Fibroblast of the conjunctiva (primary cell): ENCODE data around the gene CHIT1.
A peak's percentile ranks its signal among the peaks of the same experiment; 100 is the strongest.
"Not testable (repeated sequence)": the region's sequence is repeated elsewhere in the genome, so short reads cannot be mapped to it uniquely, and the experiment has no call there.

ENCODE experiments used
- DNase-seq: peaks from one replicate; pipeline ENCODE4 v3.0.0-alpha.2; 2010; ENCODE audit warnings: low read depth

CHIT1 gene

GRCh38 chr1:203229471-203230135 is at the start of gene CHIT1:
CHIT1 (minus strand) TSS chr1:203229673; CDS start chr1:203229636, 37 bp downstream.
- no peak for DNase-seq

GRCh38 chr1:203278885-203279406 is 49.5 kb upstream of the CHIT1 start:
- no peak for DNase-seq

DNA sequence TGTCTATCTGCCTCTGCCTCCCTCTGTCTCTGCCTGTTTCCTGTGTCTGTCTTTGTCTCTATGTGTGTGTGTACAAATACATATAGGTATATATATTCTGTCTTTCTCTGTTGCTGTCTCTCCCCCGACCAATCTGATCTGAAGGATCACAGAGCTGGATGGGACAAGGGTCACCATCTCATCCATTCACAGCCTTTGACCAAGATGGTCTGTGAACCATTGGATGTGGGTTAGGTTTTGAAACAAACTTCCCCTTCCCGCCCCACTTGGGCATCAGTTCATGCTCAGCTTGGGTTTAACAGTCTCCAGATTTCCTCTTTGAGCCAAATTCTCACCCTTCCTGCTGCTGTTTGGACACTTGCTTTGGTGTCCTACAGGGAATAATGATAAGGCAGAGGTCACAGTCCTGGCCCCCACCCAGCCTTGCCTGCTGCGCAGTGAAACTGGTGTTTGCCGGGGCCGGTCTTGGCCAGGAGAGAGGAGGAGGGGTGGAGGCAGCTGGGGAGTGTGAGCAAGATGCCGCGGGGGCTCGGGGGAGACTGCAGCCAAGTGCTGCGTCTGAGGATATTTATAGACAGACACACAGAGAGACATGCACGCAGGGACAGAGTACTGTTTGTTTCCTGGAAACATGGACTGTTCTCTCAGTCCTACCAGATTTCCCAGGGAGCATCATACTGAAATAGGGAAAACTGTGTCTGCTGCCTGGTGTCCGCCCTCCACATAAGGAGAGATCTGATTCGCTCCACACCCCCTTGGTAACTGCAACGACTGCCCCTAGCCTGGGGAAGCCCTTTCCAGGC is 48.8 kb upstream of the CHIT1 start:
- peak; percentile 42 for DNase-seq

- DNase-seq: no peak
Observed at GRCh38 chr1:203276916-203277545, 47.6 kb upstream of the CHIT1 start.

DNA sequence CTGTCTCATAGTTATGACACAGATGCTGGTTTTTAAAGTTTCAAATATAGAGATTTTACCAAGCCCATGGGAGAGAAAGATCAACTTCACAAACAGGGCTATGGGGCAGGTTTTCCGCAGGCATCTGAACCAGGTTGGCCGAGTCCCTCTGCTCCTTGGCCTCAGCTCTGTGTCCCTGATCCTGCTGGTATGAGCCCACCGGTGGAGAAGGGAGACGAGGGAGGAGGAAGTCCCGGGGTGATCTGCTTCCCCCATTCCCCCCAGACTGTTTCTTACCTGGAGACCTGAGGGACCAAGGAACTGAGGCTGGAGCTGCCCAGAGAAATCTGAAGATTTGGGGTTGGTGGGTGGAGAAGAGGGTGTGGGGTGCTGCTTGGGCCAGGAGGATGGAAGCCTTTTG is 46.9 kb upstream of the CHIT1 start:
- no peak for DNase-seq

- no peak for DNase-seq
Observed at GRCh38 chr1:203275656-203276272, 46.3 kb upstream of the CHIT1 start.

- DNase-seq: no peak
Observed at GRCh38 chr1:203274603-203275381, 45.3 kb upstream of the CHIT1 start.

GRCh38 chr1:203273869-203274602 is 44.6 kb upstream of the CHIT1 start:
- DNase-seq: no peak

GRCh38 chr1:203273206-203273868 is 43.9 kb upstream of the CHIT1 start:
- peak; percentile 43 for DNase-seq

- no peak for DNase-seq
Observed at GRCh38 chr1:203272633-203273205, 43.2 kb upstream of the CHIT1 start.

DNA sequence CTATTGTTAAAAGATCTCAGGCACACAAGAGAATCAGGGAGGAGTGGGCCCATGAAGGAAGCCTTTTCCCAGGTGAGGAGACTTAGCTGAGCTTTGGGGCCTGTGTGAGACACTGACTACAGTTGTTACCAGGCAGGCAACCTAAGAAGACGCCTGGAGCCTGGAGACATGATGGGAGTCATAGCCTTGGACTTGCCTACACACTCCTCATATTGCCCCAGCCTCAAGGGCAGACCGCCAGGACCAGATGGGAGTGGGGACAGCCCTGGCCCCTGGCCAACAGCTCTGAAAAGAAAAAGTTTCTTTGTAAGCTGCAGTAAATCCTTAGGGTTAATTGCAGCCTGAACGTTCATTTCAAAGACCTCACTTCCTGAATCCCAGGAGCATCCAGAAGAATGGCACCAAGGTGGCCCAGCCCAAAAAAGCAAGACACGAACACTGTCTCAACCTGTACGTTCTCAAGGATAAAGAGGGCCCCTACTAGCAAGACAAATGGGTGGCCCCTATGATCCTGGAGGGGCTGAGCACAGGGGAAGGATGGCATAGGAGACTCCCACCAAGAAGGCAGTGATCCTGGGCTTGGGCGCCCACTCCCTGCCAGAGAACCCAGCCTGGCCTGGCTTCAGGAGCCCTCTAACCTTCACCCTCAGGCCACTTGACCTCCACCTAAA is 42.6 kb upstream of the CHIT1 start:
- DNase-seq: no peak

GRCh38 chr1:203271018-203271743 is 41.7 kb upstream of the CHIT1 start:
- peak; percentile 53 for DNase-seq

DNA sequence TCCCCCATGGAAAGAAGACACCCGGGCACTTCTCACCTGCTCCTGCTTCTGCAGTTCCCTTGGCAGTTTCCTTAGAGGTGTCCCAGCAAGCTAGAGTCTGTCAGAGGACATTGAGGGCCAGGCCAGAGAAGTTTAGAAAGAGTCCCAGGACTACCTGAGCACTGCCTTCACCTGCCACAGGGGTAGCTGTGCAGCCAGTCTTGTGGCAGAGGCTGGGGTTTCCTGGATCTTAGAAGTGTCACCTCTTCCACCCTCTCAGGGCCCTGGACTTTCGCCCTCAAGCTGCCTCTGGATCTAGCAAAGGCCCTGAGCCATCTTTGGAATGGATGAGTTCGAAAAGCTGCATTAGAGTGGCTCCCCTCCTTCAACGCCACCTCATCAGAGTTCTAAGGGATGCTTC is 41.0 kb upstream of the CHIT1 start:
- DNase-seq: no peak

- DNase-seq: no peak
Observed at GRCh38 chr1:203269654-203270020, 40.2 kb upstream of the CHIT1 start.

- DNase-seq: peak; percentile 61
Observed at GRCh38 chr1:203268901-203269653, 39.6 kb upstream of the CHIT1 start.

DNA sequence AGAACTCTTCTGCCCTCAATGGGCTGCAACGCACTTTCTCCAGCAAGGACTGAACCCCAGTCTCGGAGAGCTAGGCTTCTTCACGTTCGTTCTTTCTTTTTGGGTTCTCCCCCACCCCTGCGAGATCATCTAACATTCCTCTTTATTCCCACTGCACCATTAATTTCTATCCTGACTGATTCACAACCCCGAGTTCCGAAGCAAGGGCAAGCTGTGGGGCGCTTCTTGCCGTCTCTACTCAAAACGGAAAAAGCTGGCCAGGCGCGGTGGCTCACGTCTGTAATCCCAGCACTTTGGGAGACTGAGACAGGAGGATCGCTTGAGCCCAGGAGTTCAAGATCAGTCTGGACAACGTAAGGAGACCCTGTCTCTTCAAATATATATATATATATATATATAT is 38.4 kb upstream of the CHIT1 start:
- no peak for DNase-seq

DNA sequence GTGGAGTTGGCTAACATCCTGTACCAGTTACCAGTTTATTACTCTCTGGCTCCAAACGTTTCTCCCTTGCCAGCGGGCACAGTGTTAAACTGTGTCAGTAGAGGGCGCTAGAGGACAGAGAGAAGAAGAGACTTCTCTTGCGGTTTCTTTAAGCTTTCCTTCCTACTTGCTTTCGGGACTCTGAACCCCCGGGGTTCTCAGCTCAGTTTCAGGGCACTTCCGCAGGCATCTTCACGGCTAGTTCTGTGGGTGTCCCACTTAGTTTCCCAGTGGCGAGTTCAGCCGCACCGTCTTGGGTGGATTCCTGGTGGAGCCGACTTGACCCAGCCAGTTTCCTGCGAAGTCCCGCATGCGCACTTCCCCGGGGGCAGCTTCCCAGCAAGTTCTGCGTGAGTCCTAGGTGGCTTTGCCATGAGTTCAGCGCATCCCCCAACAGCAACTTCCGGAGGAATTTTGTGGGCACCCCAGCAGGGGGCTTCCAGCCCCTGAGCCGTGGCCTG is 37.9 kb upstream of the CHIT1 start:
- peak; percentile 76 for DNase-seq

DNA sequence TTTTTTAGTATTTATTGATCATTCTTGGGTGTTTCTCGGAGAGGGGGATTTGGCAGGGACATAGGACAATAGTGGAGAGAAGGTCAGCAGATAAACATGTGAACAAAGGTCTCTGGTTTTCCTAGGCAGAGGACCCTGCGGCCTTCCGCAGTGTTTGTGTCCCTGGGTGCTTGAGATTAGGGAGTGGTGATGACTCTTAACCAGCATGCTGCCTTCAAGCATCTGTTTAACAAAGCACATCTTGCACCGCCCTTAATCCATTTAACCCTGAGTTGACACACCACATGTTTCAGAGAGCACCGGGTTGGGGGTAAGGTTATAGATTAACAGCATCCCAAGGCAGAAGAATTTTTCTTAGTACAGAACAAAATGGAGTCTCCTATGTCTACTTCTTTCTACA is 36.7 kb upstream of the CHIT1 start:
- not testable (repeated sequence) for DNase-seq
